ENCODE results near the gene TRPV4.

DNA sequence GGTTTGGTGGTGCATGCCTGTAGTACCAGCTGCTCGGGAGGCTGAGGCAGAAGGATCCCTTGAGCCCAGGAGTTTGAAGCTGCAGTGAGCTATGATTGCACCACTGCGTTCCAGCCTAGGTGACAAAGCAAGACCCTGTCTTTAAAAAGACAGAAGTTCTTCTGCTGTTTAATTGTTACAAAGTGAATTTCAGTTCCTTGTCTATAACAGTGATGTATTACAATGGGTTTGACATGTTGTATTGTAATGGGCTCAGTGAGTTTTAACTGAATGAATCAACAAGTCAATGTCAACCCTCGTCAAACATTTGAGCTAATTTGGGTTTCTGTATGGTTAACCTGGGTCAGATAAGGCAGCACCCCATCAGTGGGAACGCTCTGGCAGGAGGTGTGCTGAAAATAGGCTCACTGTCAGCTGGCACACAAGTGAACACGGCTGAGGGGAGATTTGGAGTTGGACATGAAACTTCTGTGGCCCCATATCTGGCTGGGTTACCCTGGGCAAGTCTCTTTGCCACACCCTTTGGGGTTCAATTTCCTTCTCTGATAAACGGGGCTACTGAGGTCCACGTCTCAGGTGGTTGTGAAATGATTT is 14.0 kb upstream of the TRPV4 start:
- no peak for TF ChIP-seq EZH2 (IDR thresholded peaks at IDR 0.05; ENCODE audit: borderline replicate concordance, low read length)
- TF ChIP-seq, protein P1, sequence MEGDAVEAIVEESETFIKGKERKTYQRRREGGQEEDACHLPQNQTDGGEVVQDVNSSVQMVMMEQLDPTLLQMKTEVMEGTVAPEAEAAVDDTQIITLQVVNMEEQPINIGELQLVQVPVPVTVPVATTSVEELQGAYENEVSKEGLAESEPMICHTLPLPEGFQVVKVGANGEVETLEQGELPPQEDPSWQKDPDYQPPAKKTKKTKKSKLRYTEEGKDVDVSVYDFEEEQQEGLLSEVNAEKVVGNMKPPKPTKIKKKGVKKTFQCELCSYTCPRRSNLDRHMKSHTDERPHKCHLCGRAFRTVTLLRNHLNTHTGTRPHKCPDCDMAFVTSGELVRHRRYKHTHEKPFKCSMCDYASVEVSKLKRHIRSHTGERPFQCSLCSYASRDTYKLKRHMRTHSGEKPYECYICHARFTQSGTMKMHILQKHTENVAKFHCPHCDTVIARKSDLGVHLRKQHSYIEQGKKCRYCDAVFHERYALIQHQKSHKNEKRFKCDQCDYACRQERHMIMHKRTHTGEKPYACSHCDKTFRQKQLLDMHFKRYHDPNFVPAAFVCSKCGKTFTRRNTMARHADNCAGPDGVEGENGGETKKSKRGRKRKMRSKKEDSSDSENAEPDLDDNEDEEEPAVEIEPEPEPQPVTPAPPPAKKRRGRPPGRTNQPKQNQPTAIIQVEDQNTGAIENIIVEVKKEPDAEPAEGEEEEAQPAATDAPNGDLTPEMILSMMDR (conservative IDR thresholded peaks at IDR 0.05 in 1 of 2, IDR thresholded peaks at IDR 0.05 in 1 of 2; ENCODE audit: extremely low read depth in 1 of 2, insufficient read depth in 1 of 2, low read depth in 1 of 2, low read length in 2 of 2) = no peak

Measured in mammary epithelial cell (primary cell).